Hematopoietic multipotent progenitor cell treated with erythropoietin and hydrocortisone succinate and interleukin-3 and kit ligand, for 6 days (in vitro differentiated cells): ENCODE measurements around the gene SYNE4.
A peak's percentile ranks its signal among the peaks of the same experiment; 100 is the strongest.

Experiments used
- DNase-seq: peaks from one replicate; pipeline ENCODE4 v3.0.0-alpha.2; 2015

The SYNE4 gene

GRCh38 chr19:36025541-36025940 lies 16.9 kb upstream of the SYNE4 start:
- DNase-seq = no peak

GRCh38 chr19:36023432-36023831 lies 14.8 kb upstream of the SYNE4 start:
- no peak for DNase-seq

- no peak for DNase-seq
Observed at GRCh38 chr19:36019061-36019670, 10.6 kb upstream of the SYNE4 start.

GRCh38 chr19:36014012-36014924 lies 5.7 kb upstream of the SYNE4 start, which contains the start of gene ALKBH6:
TSS of gene ALKBH6 (minus strand) at chr19:36014213. CDS start at chr19:36013397, 816 bp downstream.
- DNase-seq = peak; percentile 100

- peak; percentile 33 for DNase-seq
Observed at GRCh38 chr19:36013280-36014011, 4.8 kb upstream of the SYNE4 start.

- no peak for DNase-seq
Observed at GRCh38 chr19:36010402-36010801, 1.8 kb upstream of the SYNE4 start.

- no peak for DNase-seq
Observed at GRCh38 chr19:36009633-36010379, 1.2 kb upstream of the SYNE4 start.

GRCh38 chr19:36009220-36009619 lies 607 bp upstream of the SYNE4 start:
- DNase-seq = peak; percentile 74

- no peak for DNase-seq
Observed at GRCh38 chr19:36006955-36007354, 1.7 kb downstream of the SYNE4 start.

- no peak for DNase-seq
Observed at GRCh38 chr19:36003284-36003683, 5.3 kb downstream of the SYNE4 start.

- DNase-seq = no peak
Observed at GRCh38 chr19:36001605-36002004, 7.0 kb downstream of the SYNE4 start.

GRCh38 chr19:35996777-35997176 lies 11.8 kb downstream of the SYNE4 start:
- no peak for DNase-seq

GRCh38 chr19:35995048-35995993 lies 13.3 kb downstream of the SYNE4 start, which contains the start of gene SDHAF1:
TSS of gene SDHAF1 (plus strand) at chr19:35995188. CDS start at chr19:35995275, 87 bp downstream.
- DNase-seq = peak; percentile 98

GRCh38 chr19:35993923-35994598 lies 14.6 kb downstream of the SYNE4 start:
- DNase-seq = peak; percentile 53

- no peak for DNase-seq
Observed at GRCh38 chr19:35992907-35993765, 15.5 kb downstream of the SYNE4 start.

- DNase-seq = no peak
Observed at GRCh38 chr19:35991731-35992450, 16.7 kb downstream of the SYNE4 start.

GRCh38 chr19:35990771-35991730 lies 17.6 kb downstream of the SYNE4 start:
- no peak for DNase-seq

- DNase-seq = no peak
Observed at GRCh38 chr19:35990156-35990555, 18.5 kb downstream of the SYNE4 start.
